Upper lobe of right lung (tissue), 1 donor: ENCODE data around the gene NPB. TPM values are rescaled to one million over a fixed set of nuclear protein-coding genes. Genes with fewer than 3 reads are reported as not detected.
A peak's percentile ranks its signal among the peaks of the same experiment; 100 is the strongest.

ENCODE experiments used
- ATAC-seq: fragments of 200-7000 bp; cut with Tn5 transposase; one replicate; pipeline ENCODE4 v1.9.1; 2020; ENCODE audit warnings: mild to moderate bottlenecking, moderate library complexity
- DNase-seq: peaks from one replicate; pipeline ENCODE4 v3.0.0-alpha.2; 2020
- H3K27ac ChIP-seq: fragments of 200-600 bp; one replicate; pipeline ENCODE4 v1.8.0; 2022
- H3K27me3 ChIP-seq: fragments of 200-600 bp; one replicate; pipeline ENCODE4 v1.8.0; 2022; ENCODE audit warnings: mild to moderate bottlenecking
- H3K36me3 ChIP-seq: fragments of 200-600 bp; one replicate; pipeline ENCODE4 v1.8.0; 2022
- H3K4me1 ChIP-seq: fragments of 200-600 bp; one replicate; pipeline ENCODE4 v1.8.0; 2022
- H3K4me3 ChIP-seq: fragments of 200-600 bp; one replicate; pipeline ENCODE4 v1.8.0; 2022; ENCODE audit warnings: mild to moderate bottlenecking
- H3K9me3 ChIP-seq: fragments of 200-600 bp; one replicate; pipeline ENCODE4 v1.8.0; 2022
- intact Hi-C: fragments of 100-400 bp; cut with DNase I; formaldehyde crosslinking; loops from one replicate; pipeline ENCODE4 v1.11.0; 2022
- total RNA-seq: library from RNA; stranded (reverse); fragmentation: NEBNext Ultra II Directional; extraction: Animal tissue kit (Norgen Biotek cat#: 25700); gene quantifications from one replicate; pipeline ENCODE4 v1.2.1, GENCODE V29; 2021
- TF ChIP-seq, protein P1 (sequence below): fragments of 200-600 bp; IDR thresholded peaks from one replicate; pipeline ENCODE4 v1.8.0; 2022; ENCODE audit warnings: antibody characterized with exemption
- donor health status: DM: no; HTN: yes; CAD: no; lungs with severe emphysema.

Gene NPB
- total RNA-seq, 1 donor from 2014 or later, result 0.55 TPM

DNA sequence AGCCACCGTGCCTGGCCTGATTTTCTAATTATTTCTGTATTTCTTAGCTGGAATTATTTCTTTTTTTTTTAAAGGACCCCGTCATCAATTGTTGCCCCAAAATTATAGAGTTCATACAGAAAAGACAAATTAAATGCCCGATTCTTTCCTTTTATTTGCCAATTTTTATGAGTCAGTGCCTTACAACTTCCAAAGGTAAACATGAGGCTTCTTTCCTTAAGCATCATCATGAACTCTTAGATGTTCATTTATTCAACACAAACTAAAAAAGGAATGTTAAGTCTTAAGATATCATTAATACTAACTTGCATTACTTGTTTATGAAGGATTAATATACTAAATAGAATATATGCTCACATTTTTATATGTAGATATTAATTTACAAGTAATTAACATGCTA is 23.7 kb upstream of the NPB start:
- no peak overlapping the region for H3K27ac ChIP-seq
- H3K4me3 ChIP-seq, result no peak overlapping the region
- H3K36me3 ChIP-seq, result peaks cover 25% of the 10 kb centered on the region
- DNase-seq (no peak), ATAC-seq (no peak)
- TF ChIP-seq, protein P1, sequence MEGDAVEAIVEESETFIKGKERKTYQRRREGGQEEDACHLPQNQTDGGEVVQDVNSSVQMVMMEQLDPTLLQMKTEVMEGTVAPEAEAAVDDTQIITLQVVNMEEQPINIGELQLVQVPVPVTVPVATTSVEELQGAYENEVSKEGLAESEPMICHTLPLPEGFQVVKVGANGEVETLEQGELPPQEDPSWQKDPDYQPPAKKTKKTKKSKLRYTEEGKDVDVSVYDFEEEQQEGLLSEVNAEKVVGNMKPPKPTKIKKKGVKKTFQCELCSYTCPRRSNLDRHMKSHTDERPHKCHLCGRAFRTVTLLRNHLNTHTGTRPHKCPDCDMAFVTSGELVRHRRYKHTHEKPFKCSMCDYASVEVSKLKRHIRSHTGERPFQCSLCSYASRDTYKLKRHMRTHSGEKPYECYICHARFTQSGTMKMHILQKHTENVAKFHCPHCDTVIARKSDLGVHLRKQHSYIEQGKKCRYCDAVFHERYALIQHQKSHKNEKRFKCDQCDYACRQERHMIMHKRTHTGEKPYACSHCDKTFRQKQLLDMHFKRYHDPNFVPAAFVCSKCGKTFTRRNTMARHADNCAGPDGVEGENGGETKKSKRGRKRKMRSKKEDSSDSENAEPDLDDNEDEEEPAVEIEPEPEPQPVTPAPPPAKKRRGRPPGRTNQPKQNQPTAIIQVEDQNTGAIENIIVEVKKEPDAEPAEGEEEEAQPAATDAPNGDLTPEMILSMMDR, result no peak
- H3K9me3 ChIP-seq, result no peaks in the 10 kb centered on the region
- no peaks in the 10 kb centered on the region for H3K4me1 ChIP-seq
- no peaks in the 10 kb centered on the region for H3K27me3 ChIP-seq
- intact Hi-C loops, result no loop called here

DNA sequence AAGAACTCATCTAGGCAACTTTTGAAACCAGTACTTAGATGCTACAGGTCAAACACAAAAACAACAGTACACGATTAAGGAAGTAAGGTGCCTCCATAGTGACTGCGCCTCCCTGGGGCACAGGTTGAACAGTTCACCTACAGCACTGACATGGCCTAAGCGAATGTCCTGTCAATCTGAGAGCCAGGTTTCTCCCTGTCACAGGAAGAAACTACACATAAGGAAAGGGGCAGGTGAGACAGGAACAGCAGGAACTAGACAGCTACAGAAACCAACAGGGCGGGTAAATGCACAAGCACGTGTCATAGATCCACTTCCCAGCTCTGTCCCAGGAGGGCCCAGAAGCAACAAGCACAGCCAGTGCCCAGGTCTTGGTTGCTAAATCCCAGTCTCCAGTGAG is 22.9 kb upstream of the NPB start:
- intact Hi-C loops, result no loop called here
- Histone ChIP-seq H3K4me3 (no peak overlapping the region), H3K27ac (no peak overlapping the region), H3K4me1 (no peaks in the 10 kb centered on the region), H3K9me3 (no peaks in the 10 kb centered on the region), H3K27me3 (no peaks in the 10 kb centered on the region), H3K36me3 (peaks cover 25% of the 10 kb centered on the region)
- DNase-seq (no peak), ATAC-seq (no peak)
- TF ChIP-seq, protein P1, result no peak

DNA sequence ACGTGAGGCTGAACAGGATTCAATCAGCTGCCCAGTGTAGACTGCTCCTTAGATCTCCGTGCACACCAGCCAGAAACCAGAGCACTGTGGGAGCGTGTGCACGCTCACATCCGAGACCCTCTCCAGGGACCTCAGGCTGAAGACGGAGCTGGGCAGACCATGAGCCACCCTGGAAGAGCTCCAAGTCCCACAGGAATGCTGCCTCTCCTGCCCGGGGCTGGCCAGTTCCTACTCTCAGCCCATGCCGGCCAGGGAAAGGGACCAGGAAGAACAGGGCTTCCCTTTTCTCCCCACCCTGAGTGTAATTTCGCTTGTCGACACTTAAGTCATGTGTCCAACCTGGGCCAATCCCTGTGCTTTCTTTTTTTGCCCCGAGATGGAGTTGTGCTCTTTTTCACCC is 17.5 kb upstream of the NPB start:
- Histone ChIP-seq H3K4me3 (no peak overlapping the region), H3K9me3 (no peaks in the 10 kb centered on the region), H3K27ac (no peak overlapping the region), H3K36me3 (peaks cover 64% of the 10 kb centered on the region), H3K27me3 (no peaks in the 10 kb centered on the region), H3K4me1 (peaks cover 4% of the 10 kb centered on the region)
- DNase-seq (no peak), ATAC-seq (peak; percentile 21)
- intact Hi-C loops, result no loop called here
- TF ChIP-seq, protein P1, result no peak

DNA sequence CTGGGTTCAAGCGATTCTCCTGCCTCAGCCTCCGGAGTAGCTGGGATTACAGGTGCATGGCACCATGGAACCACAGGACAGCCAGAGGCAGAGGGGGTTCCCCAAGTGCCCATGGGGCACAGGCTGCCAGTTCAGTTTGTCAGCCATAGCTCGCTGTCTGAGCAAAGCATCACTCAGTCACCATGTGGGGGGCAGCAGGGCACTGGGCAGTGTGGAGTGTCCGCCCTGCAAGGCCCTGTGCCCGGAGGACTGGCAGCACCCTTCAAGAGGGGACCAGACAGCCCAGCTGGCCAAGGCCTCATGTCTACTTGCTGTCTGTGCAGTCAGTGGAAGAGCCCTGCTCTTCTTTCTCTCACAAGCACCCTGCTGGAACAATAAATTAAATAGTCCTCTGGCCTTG is 17.1 kb upstream of the NPB start:
- Histone ChIP-seq H3K9me3 (no peaks in the 10 kb centered on the region), H3K27me3 (no peaks in the 10 kb centered on the region), H3K27ac (no peak overlapping the region), H3K4me1 (peaks cover 9% of the 10 kb centered on the region), H3K36me3 (peaks cover 65% of the 10 kb centered on the region), H3K4me3 (no peak overlapping the region)
- TF ChIP-seq, protein P1, result no peak
- intact Hi-C loops, result no loop called here
- ATAC-seq (no peak), DNase-seq (no peak)

DNA sequence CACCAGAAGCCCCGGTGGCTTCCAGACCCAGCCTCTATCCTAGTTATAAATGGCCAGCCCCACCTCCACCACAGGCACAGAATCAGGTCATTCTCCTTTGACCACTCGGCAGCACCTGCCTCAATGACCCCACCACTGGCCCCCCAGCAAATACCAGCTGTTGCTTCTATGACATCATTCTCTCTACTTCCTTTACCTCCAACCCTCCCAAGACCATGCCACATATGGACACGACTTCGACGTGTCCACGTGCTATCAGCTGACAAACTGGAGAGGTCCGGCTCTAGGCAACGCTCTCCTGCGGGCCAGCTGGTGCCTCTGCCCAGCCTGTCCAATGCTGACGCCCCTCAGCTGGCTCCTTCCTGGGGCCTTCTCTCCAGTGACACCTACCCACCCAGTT is 16.6 kb upstream of the NPB start:
- DNase-seq (no peak), ATAC-seq (no peak)
- intact Hi-C loops, result no loop called here
- no peaks in the 10 kb centered on the region for H3K27me3 ChIP-seq
- no peaks in the 10 kb centered on the region for H3K9me3 ChIP-seq
- H3K4me3 ChIP-seq, result no peak overlapping the region
- peaks cover 14% of the 10 kb centered on the region for H3K4me1 ChIP-seq
- H3K27ac ChIP-seq, result no peak overlapping the region
- TF ChIP-seq, protein P1, result no peak
- peaks cover 67% of the 10 kb centered on the region for H3K36me3 ChIP-seq

DNA sequence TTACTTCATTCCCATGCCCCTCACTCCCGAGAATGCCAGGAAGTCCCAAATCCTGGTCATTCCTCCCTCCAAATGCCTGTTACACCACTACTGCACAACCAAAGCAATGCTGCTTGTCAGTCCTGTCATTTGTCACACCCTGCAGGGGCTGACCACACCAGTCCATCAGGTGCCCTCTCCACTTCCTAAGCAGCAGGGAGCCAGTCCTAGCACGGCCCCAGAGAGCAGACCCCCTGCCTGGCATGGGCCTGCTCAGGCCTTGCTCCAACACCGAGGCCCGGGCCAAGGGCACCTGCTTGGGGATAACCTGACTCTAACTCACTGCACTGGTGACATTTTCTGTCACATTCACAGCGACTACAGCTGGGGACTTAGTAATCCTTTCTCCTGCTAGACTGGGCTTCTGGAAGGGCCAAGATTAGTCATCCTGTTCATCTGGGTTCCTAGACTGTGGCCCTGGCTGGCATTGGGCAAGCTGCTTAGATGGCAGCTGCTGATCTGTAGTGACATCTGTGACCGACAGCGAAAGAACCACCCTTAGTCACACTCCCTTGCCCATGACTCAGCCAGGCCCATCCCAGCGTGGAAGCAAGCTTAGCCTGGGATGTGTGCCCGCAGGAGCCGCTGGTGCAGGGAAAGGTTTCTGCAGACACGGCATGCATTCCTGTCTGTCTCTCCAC is 16.0 kb upstream of the NPB start:
- ATAC-seq, result no peak
- Histone ChIP-seq H3K27ac (no peak overlapping the region), H3K36me3 (peaks cover 65% of the 10 kb centered on the region), H3K4me1 (peaks cover 16% of the 10 kb centered on the region), H3K9me3 (no peaks in the 10 kb centered on the region), H3K27me3 (no peaks in the 10 kb centered on the region), H3K4me3 (no peak overlapping the region)
- no peak for DNase-seq
- TF ChIP-seq, protein P1, result no peak
- intact Hi-C loops, result no loop called here
